Spleen (tissue), 11 donors: Measurements from ENCODE around the gene CASP3. TPM values are rescaled to one million over a fixed set of nuclear protein-coding genes. Genes with fewer than 3 reads are reported as not detected.

ENCODE experiments used
- DNase-seq: peaks from one replicate; pipeline ENCODE4 v3.0.0-alpha.2; 2020
- H3K27ac ChIP-seq, 8 donors: fragments of 200-600 bp; sonication (generic) in 7 of 8; 1 replicate in 4 of 8; 2 replicates in 4 of 8; pipeline versions ENCODE4 v1.5.0 to v1.8.0; 2016 to 2021; ENCODE audit warnings: inconsistent platforms in 4 of 8, mild to moderate bottlenecking in 4 of 8, moderate library complexity in 1 of 8
- H3K27me3 ChIP-seq, 7 donors: fragments of 200-600 bp; sonication (generic) in 6 of 7; replicated peaks in 1 of 7; 1 replicate in 4 of 7; 2 replicates in 3 of 7; pipeline versions ENCODE4 v1.5.0 to v1.8.0; 2016 to 2021; ENCODE audit warnings: inconsistent platforms in 3 of 7, mild to moderate bottlenecking in 1 of 7
- H3K36me3 ChIP-seq, 6 donors: fragments of 200-600 bp; sonication (generic) in 5 of 6; 1 replicate in 4 of 6; 2 replicates in 2 of 6; pipeline versions ENCODE4 v1.5.0 to v1.8.0; 2016 to 2021; ENCODE audit warnings: inconsistent platforms in 2 of 6
- H3K4me1 ChIP-seq, 6 donors: fragments of 200-600 bp; sonication (generic) in 5 of 6; 1 replicate in 3 of 6; 2 replicates in 3 of 6; pipeline versions ENCODE4 v1.5.0 to v1.8.0; 2016 to 2021; ENCODE audit warnings: inconsistent platforms in 3 of 6
- H3K4me3 ChIP-seq, 8 donors: fragments of 200-600 bp; sonication (generic) in 7 of 8; 1 replicate in 4 of 8; 2 replicates in 4 of 8; pipeline versions ENCODE4 v1.5.0 to v1.8.0; 2016 to 2021; ENCODE audit warnings: inconsistent platforms in 4 of 8, mild to moderate bottlenecking in 4 of 8, moderate library complexity in 2 of 8
- H3K9me3 ChIP-seq, 8 donors: fragments of 200-600 bp; sonication (generic) in 7 of 8; 1 replicate in 4 of 8; 2 replicates in 4 of 8; pipeline versions ENCODE4 v1.5.0 to v1.8.0; 2016 to 2021; ENCODE audit warnings: inconsistent platforms in 4 of 8
- CTCF ChIP-seq, 11 experiments: fragments of 200-600 bp in 7 of 11; fragments of 450-650 bp in 4 of 11; sonication (generic) in 4 of 11; IDR thresholded peaks in 8 of 11; conservative IDR thresholded peaks in 3 of 11; 1 replicate in 7 of 11; 2 replicates in 4 of 11; pipeline versions ENCODE4 v1.4.0 to v1.8.0; 2016 to 2021; ENCODE audit warnings: antibody characterized with exemption in 11 of 11, inconsistent platforms in 4 of 11, mild to moderate bottlenecking in 1 of 11
- POLR2A ChIP-seq, 3 donors: fragments of 450-650 bp; IDR thresholded peaks; one replicate each; pipeline ENCODE4 v1.5.1; 2017; ENCODE audit warnings: antibody characterized with exemption in 3 of 3, mild to moderate bottlenecking in 1 of 3
- POLR2AphosphoS5 ChIP-seq, 3 donors: sonication (generic); formaldehyde crosslinking; IDR thresholded peaks; one replicate each; pipeline ENCODE4 v1.5.1; 2017; ENCODE audit warnings: antibody characterized with exemption in 3 of 3
- whole genome bisulfite sequencing, 5 donors: extraction: QIAGEN DNeasy Blood & Tissue Kit in 3 of 5; methylation state at CpG; one replicate each; pipeline versions ENCODE4 v1.1.5 to v1.1.7; 2013 to 2018; 5-methylcytosine and 5-hydroxymethylcytosine counted together
- intact Hi-C: fragments of 100-400 bp; cut with DNase I; formaldehyde crosslinking; loops from one replicate; pipeline ENCODE4 v1.15.0; 2023; ENCODE audit warnings: low total_unique reads
- polyA plus RNA-seq, 3 donors: library from polyadenylated mRNA; stranded (reverse); fragments of 200-250 nt; gene quantifications; one replicate each; pipeline ENCODE4 v1.2.1, GENCODE V29; 2013
- total RNA-seq, 7 donors: library from RNA; depleted of rRNA in 3 of 7; stranded (reverse); fragments of >200 nt in 3 of 7; fragmentation: NEBNext Ultra II Directional in 4 of 7; extraction: Animal tissue kit (Norgen Biotek cat#: 25700) in 4 of 7; gene quantifications; one replicate each; pipeline versions ENCODE4 v1.1.0 to v1.2.1, GENCODE V29; 2016 to 2021
- donor health status: healthy with polysubstance abuse.
- donor health status: DM: no; HTN: no; CAD: no; lungs with moderate emphysema.
- donor health status: DM: no; HTN: no; CAD: no.
- donor health status: Bipolar disorder and iron deficiency.
- donor health status: healthy.
- donor health status: DM: no; HTN: no; CAD: no.
- donor health status: DM: yes; HTN: yes; CAD: no.

The CASP3 gene
- total and polyA plus RNA-seq, 10 donors = 12.1 to 48.3 (median 29.7) TPM

GRCh38 chr4:184591070-184591677 is 58.1 kb downstream of the CASP3 start:
- Histone ChIP-seq H3K9me3 (no peaks in the 10 kb centered on the region), H3K4me3 (no peak overlapping the region), H3K27me3 (no peaks in the 10 kb centered on the region), H3K36me3 (no peaks in the 10 kb centered on the region), H3K4me1 (peaks cover 0 to 9% (median 1%) of the 10 kb centered on the region in 6 donors), H3K27ac (no peak overlapping the region)
- WGBS, 5 donors = 67 to 87% (median 77%) methylated on average over 5 of the region's 5 CpGs
- intact Hi-C loops = no loop called here
- DNase-seq = no peak
- TF ChIP-seq POLR2AphosphoS5 (IDR thresholded peaks at IDR 0.05) = no peak
- no peak for TF ChIP-seq CTCF (IDR thresholded peaks at IDR 0.05 in 8 of 11, conservative IDR thresholded peaks at IDR 0.05 in 3 of 11)
- no peak for TF ChIP-seq POLR2A (IDR thresholded peaks at IDR 0.05)

GRCh38 chr4:184590196-184590595 is 59.1 kb downstream of the CASP3 start:
- WGBS, 5 donors = 69 to 86% (median 80%) methylated on average over 3 of the region's 3 CpGs
- Histone ChIP-seq H3K27ac (no peak overlapping the region), H3K27me3 (no peaks in the 10 kb centered on the region), H3K4me1 (peaks cover 0 to 5% (median 0%) of the 10 kb centered on the region in 6 donors), H3K36me3 (no peaks in the 10 kb centered on the region), H3K4me3 (no peak overlapping the region), H3K9me3 (no peaks in the 10 kb centered on the region)
- TF ChIP-seq CTCF (IDR thresholded peaks at IDR 0.05 in 8 of 11, conservative IDR thresholded peaks at IDR 0.05 in 3 of 11) (no peak), POLR2A (IDR thresholded peaks at IDR 0.05) (no peak), POLR2AphosphoS5 (IDR thresholded peaks at IDR 0.05) (no peak)
- intact Hi-C loops = no loop called here
- no peak for DNase-seq

- Histone ChIP-seq H3K9me3 (no peaks in the 10 kb centered on the region), H3K4me3 (no peak overlapping the region), H3K4me1 (peaks cover 0 to 5% (median 0%) of the 10 kb centered on the region in 6 donors), H3K36me3 (no peaks in the 10 kb centered on the region), H3K27me3 (no peaks in the 10 kb centered on the region), H3K27ac (no peak overlapping the region)
- 86 to 96% (median 92%) methylated on average over 8 of the region's 8 CpGs for WGBS, 5 donors
- no peak for DNase-seq
- intact Hi-C loops = no loop called here
- TF ChIP-seq POLR2A (IDR thresholded peaks at IDR 0.05) (no peak), POLR2AphosphoS5 (IDR thresholded peaks at IDR 0.05) (no peak), CTCF (IDR thresholded peaks at IDR 0.05 in 8 of 11, conservative IDR thresholded peaks at IDR 0.05 in 3 of 11) (no peak)
Observed at GRCh38 chr4:184588893-184589292, 60.4 kb downstream of the CASP3 start.

- H3K4me1 ChIP-seq = no peaks in the 10 kb centered on the region
- no peaks in the 10 kb centered on the region for H3K27me3 ChIP-seq
- 86 to 94% (median 88%) methylated on average over 3 of the region's 3 CpGs for WGBS, 5 donors
- no peak for TF ChIP-seq CTCF (IDR thresholded peaks at IDR 0.05 in 8 of 11, conservative IDR thresholded peaks at IDR 0.05 in 3 of 11)
- no peak for TF ChIP-seq POLR2AphosphoS5 (IDR thresholded peaks at IDR 0.05)
- no peak for TF ChIP-seq POLR2A (IDR thresholded peaks at IDR 0.05)
- intact Hi-C loops = no loop called here
- H3K4me3 ChIP-seq = no peak overlapping the region
- DNase-seq = no peak
- H3K36me3 ChIP-seq = no peaks in the 10 kb centered on the region
- no peaks in the 10 kb centered on the region for H3K9me3 ChIP-seq
- no peak overlapping the region for H3K27ac ChIP-seq
Observed at GRCh38 chr4:184587701-184588100, 61.5 kb downstream of the CASP3 start.
